IMR-90 (cell line): ENCODE results near the gene GLIS1. TPM values are rescaled to one million over a fixed set of nuclear protein-coding genes. Genes with fewer than 3 reads are reported as not detected.

Source experiments
- ATAC-seq: fragments of 200-7000 bp; cut with Tn5 transposase; 2 replicates; pipeline ENCODE4 v1.9.1; 2020; ENCODE audit warnings: low read depth, mild to moderate bottlenecking, moderate library complexity
- BruUV-seq: library from RNA; stranded (reverse); fragments of 400-500 nt; replicated peaks from 2 replicates; lab custom pipeline; 2021; lab: Mats Ljungman, UMichigan
- CTCF ChIA-PET: fragments of 300-600 bp; formaldehyde crosslinking; extraction: SDS; loops from one replicate; lab custom pipeline; 2021; ENCODE audit warnings: antibody characterized with exemption; lab: Yijun Ruan, JAX
- POLR2A ChIA-PET: fragments of 300-600 bp; sonication (Branson Sonifier 250); formaldehyde crosslinking; loops from one replicate; lab custom pipeline; 2022; ENCODE audit warnings: antibody characterized with exemption; ENCODE audit not compliant: unreplicated experiment; lab: Charles Lee
- DNase-seq: peaks from one replicate; pipeline ENCODE4 v3.0.0; 2013
- H2AFZ ChIP-seq: replicated peaks from 2 replicates; pipeline ENCODE3; 2013; ENCODE audit warnings: low read length, mild to moderate bottlenecking; ENCODE audit not compliant: poor library complexity
- H2AK5ac ChIP-seq: 2 replicates; pipeline ENCODE4 v1.6.1; 2013; ENCODE audit warnings: low read depth, low read length, inconsistent platforms
- H2AK9ac ChIP-seq: replicated peaks from 2 replicates; pipeline ENCODE3; 2013; ENCODE audit warnings: mild to moderate bottlenecking, low read depth, low read length, moderate library complexity; ENCODE audit not compliant: poor library complexity
- H2BK120ac ChIP-seq: 2 replicates; pipeline ENCODE4 v1.6.1; 2013; ENCODE audit warnings: low read depth, low read length, inconsistent platforms
- H2BK15ac ChIP-seq: 3 replicates; pipeline ENCODE4 v1.6.1; 2013; ENCODE audit warnings: low read depth, low read length, inconsistent platforms
- H2BK20ac ChIP-seq: 2 replicates; pipeline ENCODE4 v1.6.1; 2013; ENCODE audit warnings: low read depth, mild to moderate bottlenecking, inconsistent platforms, low read length, moderate library complexity
- H2BK5ac ChIP-seq: 2 replicates; pipeline ENCODE4 v1.6.1; 2013; ENCODE audit warnings: mild to moderate bottlenecking, low read depth, low read length, inconsistent platforms; ENCODE audit not compliant: poor library complexity, severe bottlenecking
- H3K14ac ChIP-seq: replicated peaks from 2 replicates; pipeline ENCODE4 v1.6.1; 2013; ENCODE audit warnings: low read depth, low read length, inconsistent platforms
- H3K18ac ChIP-seq: 2 replicates; pipeline ENCODE4 v1.6.1; 2013; ENCODE audit warnings: low read depth, low read length, control low read depth
- H3K23ac ChIP-seq: 2 replicates; pipeline ENCODE4 v1.6.1; 2013; ENCODE audit warnings: low read depth, low read length, inconsistent platforms
- H3K27ac ChIP-seq: 2 replicates; pipeline ENCODE4 v1.5.1; 2013; ENCODE audit warnings: mild to moderate bottlenecking, control low read depth, low read length; ENCODE audit not compliant: insufficient read depth
- H3K27me3 ChIP-seq: 2 replicates; pipeline ENCODE4 v1.6.1; 2013; ENCODE audit warnings: low read length; ENCODE audit not compliant: control insufficient read depth, insufficient read depth
- H3K36me3 ChIP-seq: 2 replicates; pipeline ENCODE4 v1.6.1; 2013; ENCODE audit warnings: low read length, mixed read lengths; ENCODE audit not compliant: control insufficient read depth, insufficient read depth
- H3K4ac ChIP-seq: 2 replicates; pipeline ENCODE4 v1.6.1; 2013; ENCODE audit warnings: low read depth, low read length, inconsistent platforms
- H3K4me1 ChIP-seq: 2 replicates; pipeline ENCODE4 v1.6.1; 2013; ENCODE audit warnings: low read length, mixed read lengths; ENCODE audit not compliant: control insufficient read depth, insufficient read depth
- H3K4me2 ChIP-seq: 2 replicates; pipeline ENCODE4 v1.6.1; 2013; ENCODE audit warnings: low read depth, mild to moderate bottlenecking, control low read depth, low read length, moderate library complexity
- H3K4me3 ChIP-seq: 2 replicates; pipeline ENCODE4 v1.5.1; 2013; ENCODE audit warnings: low read depth, mild to moderate bottlenecking, control low read depth, low read length, moderate library complexity; ENCODE audit not compliant: insufficient read depth
- H3K56ac ChIP-seq: 2 replicates; pipeline ENCODE4 v1.6.1; 2013; ENCODE audit warnings: low read length, inconsistent platforms; ENCODE audit not compliant: insufficient read depth; ENCODE audit errors: extremely low read depth
- H3K79me1 ChIP-seq, 2 experiments: 2 replicates each; pipeline ENCODE4 v1.6.1; 2013; ENCODE audit warnings: low read length in 2 of 2, inconsistent platforms in 1 of 2, low read depth in 1 of 2
- H3K9ac ChIP-seq: 2 replicates; pipeline ENCODE4 v1.6.1; 2013; ENCODE audit warnings: low read depth, low read length, control low read depth
- H3K9me1 ChIP-seq: 2 replicates; pipeline ENCODE4 v1.6.1; 2013; ENCODE audit warnings: low read length, inconsistent platforms; ENCODE audit not compliant: insufficient read depth
- H3K9me3 ChIP-seq: 2 replicates; pipeline ENCODE4 v1.6.1; 2013; ENCODE audit warnings: low read length; ENCODE audit not compliant: control insufficient read depth, insufficient read depth
- H4K20me1 ChIP-seq: 2 replicates; pipeline ENCODE4 v1.6.1; 2013; ENCODE audit warnings: low read length, inconsistent platforms; ENCODE audit not compliant: insufficient read depth
- H4K5ac ChIP-seq: 2 replicates; pipeline ENCODE4 v1.6.1; 2013; ENCODE audit warnings: mild to moderate bottlenecking, low read depth, low read length, control low read depth
- H4K8ac ChIP-seq, 2 experiments: 2 replicates each; pipeline ENCODE4 v1.6.1; 2013; ENCODE audit warnings: low read depth in 2 of 2, low read length in 2 of 2, control low read depth in 1 of 2, inconsistent platforms in 1 of 2
- H4K91ac ChIP-seq: 2 replicates; pipeline ENCODE4 v1.6.1; 2013; ENCODE audit warnings: low read depth, low read length, inconsistent platforms; ENCODE audit not compliant: insufficient read depth
- CHD1 ChIP-seq: IDR thresholded peaks from 2 replicates; pipeline ENCODE4 v1.6.1; 2012; ENCODE audit warnings: low read depth, low read length, improper control_type of control experiment
- MAFK ChIP-seq: IDR thresholded peaks from 2 replicates; pipeline ENCODE4 v1.6.1; 2012; ENCODE audit warnings: low read depth, low read length, improper control_type of control experiment
- MAZ ChIP-seq: IDR thresholded peaks from 2 replicates; pipeline ENCODE4 v1.6.1; 2012; ENCODE audit warnings: low read depth, mild to moderate bottlenecking, low read length, improper control_type of control experiment, moderate library complexity, borderline replicate concordance
- MXI1 ChIP-seq: IDR thresholded peaks from 2 replicates; pipeline ENCODE4 v1.6.1; 2012; ENCODE audit warnings: low read depth, mild to moderate bottlenecking, low read length, moderate library complexity, borderline replicate concordance
- RAD21 ChIP-seq: IDR thresholded peaks from 2 replicates; pipeline ENCODE4 v1.6.1; 2012; ENCODE audit warnings: low read length, improper control_type of control experiment
- SMC3 ChIP-seq: fragments of 150-350 bp; IDR thresholded peaks from 2 replicates; pipeline ENCODE4 v1.6.1; 2016; ENCODE audit warnings: low read depth, mild to moderate bottlenecking, antibody characterized with exemption, low read length, moderate library complexity
- WGBS, 2 experiments: methylation state at CpG; one replicate each; pipeline versions ENCODE4 v1.1.5 to v1.1.7; 2013; ENCODE audit warnings: missing lambda C conversion rate in 2 of 2; ENCODE audit not compliant: insufficient read length in 1 of 2; ENCODE audit errors: extremely low coverage in 2 of 2; 5-methylcytosine and 5-hydroxymethylcytosine counted together
- dilution Hi-C: fragments of 300-500 bp; cut with HindIII; formaldehyde crosslinking; loops from one replicate; pipeline ENCODE4 v1.14.3; 2018; ENCODE audit warnings: low sequenced_read_pairs; ENCODE audit not compliant: unreplicated experiment
- in situ Hi-C: fragments of 300-500 bp; cut with MboI; formaldehyde crosslinking; loops from 3 replicates; pipeline ENCODE4 v1.14.3; 2019; ENCODE audit warnings: low sequenced_read_pairs, inconsistent platforms, mixed read lengths
- intact Hi-C: fragments of 100-400 bp; cut with micrococcal nuclease; formaldehyde crosslinking; loops from 2 replicates; pipeline ENCODE4 v1.10.0; 2022
- polyA plus RNA-seq, 3 experiments: library from polyadenylated mRNA; depleted of rRNA; stranded (reverse); fragments of >200 nt; gene quantifications; 2 replicates each; pipeline ENCODE4 v1.2.3, GENCODE V29; 2012; ENCODE audit warnings: low replicate concordance in 1 of 3
- total RNA-seq: library from RNA; depleted of rRNA; stranded (reverse); fragments of >200 nt; gene quantifications from 2 replicates; pipeline ENCODE4 v1.2.3, GENCODE V29; 2012
- TF ChIP-seq, protein P1 (sequence below): fragments of 150-350 bp; IDR thresholded peaks from 2 replicates; pipeline ENCODE4 v1.6.1; 2016; ENCODE audit warnings: low read depth, mild to moderate bottlenecking, low read length, moderate library complexity, borderline replicate concordance
- TF ChIP-seq, protein P2 (sequence below): conservative IDR thresholded peaks from 2 replicates; pipeline ENCODE4 v1.5.1; 2012; ENCODE audit warnings: mild to moderate bottlenecking, low read depth, low read length, improper control_type of control experiment

The GLIS1 gene
- total and polyA plus RNA-seq, 2 of the 4 experiments (the other 2 are of a cell fraction): 0.18 to 2.3 TPM

DNA sequence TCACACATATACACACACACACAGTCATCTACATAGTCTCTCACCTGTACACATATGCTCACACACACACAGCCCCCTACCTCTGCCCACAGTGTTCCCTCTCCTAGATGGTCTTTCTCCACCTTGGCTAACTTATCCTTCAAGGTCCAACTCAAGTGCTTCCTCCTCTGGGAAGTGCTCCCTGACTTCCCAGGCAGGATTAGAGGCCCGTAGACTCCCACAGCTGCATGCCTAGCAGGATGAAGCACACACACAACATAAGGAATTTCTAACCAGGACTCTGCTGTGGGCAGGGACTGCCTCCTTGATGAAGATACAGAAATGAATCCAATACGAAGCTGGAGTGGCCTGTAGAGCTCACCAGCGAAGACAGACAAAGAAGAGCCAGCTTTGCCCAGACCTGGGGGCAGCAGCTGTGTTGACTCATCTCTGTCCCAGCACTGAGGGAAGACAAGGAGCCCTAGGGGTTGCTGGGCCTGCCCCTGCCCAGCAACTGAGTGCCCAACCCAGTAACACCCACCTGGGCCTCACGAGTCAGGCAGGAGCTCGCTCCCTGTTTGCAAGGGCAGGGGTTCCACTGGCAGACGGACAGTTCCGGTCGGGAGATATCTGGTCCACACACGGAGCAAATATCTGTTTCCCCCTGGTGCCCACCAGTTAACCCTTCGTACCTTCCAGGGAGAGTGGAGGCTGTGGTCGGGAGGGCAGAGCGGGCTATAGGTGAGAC lies 178.9 kb downstream of the GLIS1 start:
- peaks cover 17% of the 10 kb centered on the region for H4K20me1 ChIP-seq
- H3K9me1 ChIP-seq: peaks cover 21% of the 10 kb centered on the region
- TF ChIP-seq, protein P1, sequence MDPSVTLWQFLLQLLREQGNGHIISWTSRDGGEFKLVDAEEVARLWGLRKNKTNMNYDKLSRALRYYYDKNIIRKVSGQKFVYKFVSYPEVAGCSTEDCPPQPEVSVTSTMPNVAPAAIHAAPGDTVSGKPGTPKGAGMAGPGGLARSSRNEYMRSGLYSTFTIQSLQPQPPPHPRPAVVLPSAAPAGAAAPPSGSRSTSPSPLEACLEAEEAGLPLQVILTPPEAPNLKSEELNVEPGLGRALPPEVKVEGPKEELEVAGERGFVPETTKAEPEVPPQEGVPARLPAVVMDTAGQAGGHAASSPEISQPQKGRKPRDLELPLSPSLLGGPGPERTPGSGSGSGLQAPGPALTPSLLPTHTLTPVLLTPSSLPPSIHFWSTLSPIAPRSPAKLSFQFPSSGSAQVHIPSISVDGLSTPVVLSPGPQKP: no peak
- TF ChIP-seq, protein P2, sequence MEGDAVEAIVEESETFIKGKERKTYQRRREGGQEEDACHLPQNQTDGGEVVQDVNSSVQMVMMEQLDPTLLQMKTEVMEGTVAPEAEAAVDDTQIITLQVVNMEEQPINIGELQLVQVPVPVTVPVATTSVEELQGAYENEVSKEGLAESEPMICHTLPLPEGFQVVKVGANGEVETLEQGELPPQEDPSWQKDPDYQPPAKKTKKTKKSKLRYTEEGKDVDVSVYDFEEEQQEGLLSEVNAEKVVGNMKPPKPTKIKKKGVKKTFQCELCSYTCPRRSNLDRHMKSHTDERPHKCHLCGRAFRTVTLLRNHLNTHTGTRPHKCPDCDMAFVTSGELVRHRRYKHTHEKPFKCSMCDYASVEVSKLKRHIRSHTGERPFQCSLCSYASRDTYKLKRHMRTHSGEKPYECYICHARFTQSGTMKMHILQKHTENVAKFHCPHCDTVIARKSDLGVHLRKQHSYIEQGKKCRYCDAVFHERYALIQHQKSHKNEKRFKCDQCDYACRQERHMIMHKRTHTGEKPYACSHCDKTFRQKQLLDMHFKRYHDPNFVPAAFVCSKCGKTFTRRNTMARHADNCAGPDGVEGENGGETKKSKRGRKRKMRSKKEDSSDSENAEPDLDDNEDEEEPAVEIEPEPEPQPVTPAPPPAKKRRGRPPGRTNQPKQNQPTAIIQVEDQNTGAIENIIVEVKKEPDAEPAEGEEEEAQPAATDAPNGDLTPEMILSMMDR: no peak
- TF ChIP-seq MAFK (no peak), RAD21 (no peak), CHD1 (no peak), MAZ (no peak), MXI1 (no peak), SMC3 (no peak)
- H3K18ac ChIP-seq: no peak overlapping the region
- ChIA-PET CTCF (no interaction called here), POLR2A (no interaction called here)
- H4K91ac ChIP-seq: no peak overlapping the region
- in situ Hi-C loops: no loop called here
- no peak overlapping the region for H2AFZ ChIP-seq
- H4K8ac ChIP-seq: no peak overlapping the region
- DNase-seq: no peak
- H3K9me3 ChIP-seq: no peaks in the 10 kb centered on the region
- no peak overlapping the region for H2BK20ac ChIP-seq
- H3K27ac ChIP-seq: no peak overlapping the region
- H2BK5ac ChIP-seq: no peak overlapping the region
- no peak overlapping the region for H4K5ac ChIP-seq
- no peak overlapping the region for H3K9ac ChIP-seq
- H3K14ac ChIP-seq: no peak overlapping the region
- no TSS peak for BruUV-seq
- H2AK5ac ChIP-seq: no peak overlapping the region
- no peak overlapping the region for H3K4ac ChIP-seq
- H2BK120ac ChIP-seq: no peak overlapping the region
- WGBS, 2 experiments: 76% methylated on average over 6 of the region's 12 CpGs; no CpG with 5 or more reads in 1 of the 2 experiments
- H3K4me2 ChIP-seq: no peak overlapping the region
- peaks cover 6% of the 10 kb centered on the region; the same call in 1 of the 2 replicates for H3K4me1 ChIP-seq
- no peaks in the 10 kb centered on the region for H3K27me3 ChIP-seq
- intact Hi-C loops: loop anchor here (5.0 kb wide), 1 partner anchor 192 kb away; no protein-coding TSS in a partner anchor
- no peak overlapping the region for H3K56ac ChIP-seq
- dilution Hi-C loops: no loop called here
- H2AK9ac ChIP-seq: no peak overlapping the region
- H3K79me1 ChIP-seq: peaks cover 3 to 12% of the 10 kb centered on the region in 2 experiments; a peak in 1 of 4 replicates
- H3K36me3 ChIP-seq: peaks cover 2% of the 10 kb centered on the region; the same call in 1 of the 2 replicates
- H2BK15ac ChIP-seq: no peak overlapping the region
- ATAC-seq: no peak
- no peak overlapping the region for H3K4me3 ChIP-seq
- H3K23ac ChIP-seq: no peak overlapping the region
